GM21825 (cell line): Measurements from ENCODE around the gene GCLM.

ENCODE experiments used
- ATAC-seq: cut with Tn5 transposase; IDR thresholded peaks from one replicate; pipeline ENCODE4 v1.9.1; 2021; ENCODE audit warnings: mild to moderate bottlenecking, moderate library complexity; ENCODE audit not compliant: unreplicated experiment

Gene GCLM

GRCh38 chr1:93847811-93848288, 61.4 kb downstream of the GCLM start:
- ATAC-seq, result peak; percentile 21

- peak; percentile 72 for ATAC-seq
These were observed 62.0 kb downstream of the GCLM start for GRCh38 chr1:93846992-93847810.

GRCh38 chr1:93846206-93846991, 62.8 kb downstream of the GCLM start:
- peak; percentile 49 for ATAC-seq

GRCh38 chr1:93845538-93846205, 63.6 kb downstream of the GCLM start:
- ATAC-seq, result peak; percentile 2

- no peak for ATAC-seq
These were observed 64.8 kb downstream of the GCLM start for GRCh38 chr1:93844262-93845045.

GRCh38 chr1:93842750-93843500, 66.3 kb downstream of the GCLM start:
- ATAC-seq, result no peak

GRCh38 chr1:93841771-93842170, 67.5 kb downstream of the GCLM start:
- ATAC-seq, result no peak

- ATAC-seq, result no peak
These were observed 68.2 kb downstream of the GCLM start for GRCh38 chr1:93840956-93841482.

GRCh38 chr1:93839753-93840152, 69.5 kb downstream of the GCLM start:
- ATAC-seq, result no peak

GRCh38 chr1:93839307-93839706, 69.9 kb downstream of the GCLM start:
- no peak for ATAC-seq

- ATAC-seq, result no peak
These were observed 71.3 kb downstream of the GCLM start for GRCh38 chr1:93837961-93838360.
